ENCODE data around the gene COL5A3. TPM values are rescaled to one million over a fixed set of nuclear protein-coding genes. Genes with fewer than 3 reads are reported as not detected.

Gene COL5A3
- total RNA-seq, 1 experiment from 2014 or later: not detected

- Histone ChIP-seq H3K27me3 (replicated peaks; ENCODE audit: control insufficient read depth, insufficient read depth, low read length) (no peaks in the 10 kb centered on the region), H3K4me3 (ENCODE audit: low read depth, low read length) (no peak overlapping the region), H3K4me1 (no peaks in the 10 kb centered on the region), H3K36me3 (ENCODE audit: control insufficient read depth, insufficient read depth, low read length) (no peaks in the 10 kb centered on the region), H3K9me3 (no peaks in the 10 kb centered on the region)
- Mint-ChIP-seq H3K36me3 (ENCODE audit: insufficient read depth, unreplicated experiment) (no peaks in the 10 kb centered on the region), H3K9me3 (ENCODE audit: unreplicated experiment) (no peaks in the 10 kb centered on the region), H3K27ac (ENCODE audit: unreplicated experiment) (no peak overlapping the region), H3K4me1 (ENCODE audit: low read depth, unreplicated experiment) (peaks cover 7% of the 10 kb centered on the region), H3K4me3 (ENCODE audit: unreplicated experiment) (peak overlapping the region; percentile 40), H3K27me3 (ENCODE audit: insufficient read depth, unreplicated experiment) (peaks cover 8% of the 10 kb centered on the region)
- DNase-seq: no peak
- no TSS peak for BruUV-seq (replicated peaks)
- POLR2A ChIA-PET: no interaction called here
- no peak for TF ChIP-seq CTCF (IDR thresholded peaks at IDR 0.05; ENCODE audit: insufficient read depth in 1 of 2, low read depth in 1 of 2, low read length in 1 of 2, severe bottlenecking in 1 of 2, unreplicated experiment in 1 of 2)
- intact Hi-C loops (cut with micrococcal nuclease; ENCODE audit: unreplicated experiment): loop anchor here (5.0 kb wide), 1 partner anchor 779 kb away; no protein-coding TSS in a partner anchor
- CTCF ChIA-PET: no interaction called here
Measured at GRCh38 chr19:9916719-9917118, 93.6 kb downstream of the COL5A3 start.

- BruUV-seq (replicated peaks): no TSS peak
- H3K27me3 Mint-ChIP-seq (ENCODE audit: insufficient read depth, unreplicated experiment): peaks cover 8% of the 10 kb centered on the region
- no peak overlapping the region for H3K27ac Mint-ChIP-seq (ENCODE audit: unreplicated experiment)
- ChIA-PET CTCF (no interaction called here), POLR2A (no interaction called here)
- peak; percentile 64 to 74 for TF ChIP-seq CTCF (IDR thresholded peaks at IDR 0.05; ENCODE audit: insufficient read depth in 1 of 2, low read depth in 1 of 2, low read length in 1 of 2, severe bottlenecking in 1 of 2, unreplicated experiment in 1 of 2)
- Histone ChIP-seq H3K27me3 (replicated peaks; ENCODE audit: control insufficient read depth, insufficient read depth, low read length) (no peaks in the 10 kb centered on the region), H3K4me3 (ENCODE audit: low read depth, low read length) (peak overlapping the region; percentile 46), H3K36me3 (ENCODE audit: control insufficient read depth, insufficient read depth, low read length) (no peaks in the 10 kb centered on the region), H3K4me1 (no peaks in the 10 kb centered on the region), H3K9me3 (no peaks in the 10 kb centered on the region)
- intact Hi-C loops (cut with micrococcal nuclease; ENCODE audit: unreplicated experiment): loop anchor here (2.0 to 5.0 kb wide), 2 partner anchors 66 to 777 kb away; no protein-coding TSS in a partner anchor
- no peaks in the 10 kb centered on the region for H3K9me3 Mint-ChIP-seq (ENCODE audit: unreplicated experiment)
- peaks cover 7% of the 10 kb centered on the region for H3K4me1 Mint-ChIP-seq (ENCODE audit: low read depth, unreplicated experiment)
- no peaks in the 10 kb centered on the region for H3K36me3 Mint-ChIP-seq (ENCODE audit: insufficient read depth, unreplicated experiment)
- peak overlapping the region; percentile 46 for H3K4me3 Mint-ChIP-seq (ENCODE audit: unreplicated experiment)
- peak; percentile 74 to 84 for DNase-seq
Measured at GRCh38 chr19:9914315-9915207, 95.7 kb downstream of the COL5A3 start.

- Mint-ChIP-seq H3K4me3 (ENCODE audit: unreplicated experiment) (peak overlapping the region; percentile 46), H3K4me1 (ENCODE audit: low read depth, unreplicated experiment) (peaks cover 7% of the 10 kb centered on the region), H3K27me3 (ENCODE audit: insufficient read depth, unreplicated experiment) (peaks cover 8% of the 10 kb centered on the region), H3K9me3 (ENCODE audit: unreplicated experiment) (no peaks in the 10 kb centered on the region), H3K36me3 (ENCODE audit: insufficient read depth, unreplicated experiment) (no peaks in the 10 kb centered on the region), H3K27ac (ENCODE audit: unreplicated experiment) (no peak overlapping the region)
- ChIA-PET CTCF (no interaction called here), POLR2A (no interaction called here)
- Histone ChIP-seq H3K9me3 (no peaks in the 10 kb centered on the region), H3K4me3 (ENCODE audit: low read depth, low read length) (peak overlapping the region; percentile 46), H3K36me3 (ENCODE audit: control insufficient read depth, insufficient read depth, low read length) (no peaks in the 10 kb centered on the region), H3K4me1 (no peaks in the 10 kb centered on the region), H3K27me3 (replicated peaks; ENCODE audit: control insufficient read depth, insufficient read depth, low read length) (no peaks in the 10 kb centered on the region)
- BruUV-seq (replicated peaks): no TSS peak
- no peak for TF ChIP-seq CTCF (IDR thresholded peaks at IDR 0.05; ENCODE audit: insufficient read depth in 1 of 2, low read depth in 1 of 2, low read length in 1 of 2, severe bottlenecking in 1 of 2, unreplicated experiment in 1 of 2)
- intact Hi-C loops (cut with micrococcal nuclease; ENCODE audit: unreplicated experiment): loop anchor here (2.0 kb wide), 1 partner anchor 65 kb away; no protein-coding TSS in a partner anchor
- DNase-seq: no peak
Measured at GRCh38 chr19:9914001-9914314, 96.3 kb downstream of the COL5A3 start.

Measured in Caco-2 (cell line).